Fibroblast of skin of right quadriceps (primary cell): ENCODE data around the gene ALDOC.
A peak's percentile ranks its signal among the peaks of the same experiment; 100 is the strongest.
"Not testable (repeated sequence)": the region's sequence is repeated elsewhere in the genome, so short reads cannot be mapped to it uniquely, and the experiment has no call there.

Experiments used
- DNase-seq: peaks from one replicate; pipeline ENCODE4 v3.0.0-alpha.2; 2013

The ALDOC gene

GRCh38 chr17:28580959-28581358 is 4.3 kb upstream of the ALDOC start:
- DNase-seq, result no peak

DNA sequence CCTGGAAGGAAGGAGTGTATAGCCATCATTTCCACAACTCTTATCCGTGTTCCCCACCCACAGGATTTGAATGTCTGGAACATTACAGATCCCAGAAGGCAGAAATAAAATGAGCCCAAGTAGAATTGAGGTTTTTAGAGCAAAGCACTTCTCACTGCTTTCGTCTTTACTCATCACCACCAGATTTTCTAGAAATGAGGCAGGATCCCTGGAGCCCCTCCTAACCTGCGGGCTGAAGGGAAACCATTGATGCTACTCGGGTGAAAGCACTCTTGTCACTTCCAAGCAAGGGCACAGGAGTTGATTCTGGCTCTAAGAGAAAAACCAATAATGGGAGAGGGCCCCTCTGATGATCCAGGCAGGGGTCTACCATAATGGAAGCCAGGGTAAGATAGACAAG is 2.8 kb upstream of the ALDOC start:
- DNase-seq, result no peak

- no peak for DNase-seq
Observed at GRCh38 chr17:28578246-28579195, 1.8 kb upstream of the ALDOC start.

DNA sequence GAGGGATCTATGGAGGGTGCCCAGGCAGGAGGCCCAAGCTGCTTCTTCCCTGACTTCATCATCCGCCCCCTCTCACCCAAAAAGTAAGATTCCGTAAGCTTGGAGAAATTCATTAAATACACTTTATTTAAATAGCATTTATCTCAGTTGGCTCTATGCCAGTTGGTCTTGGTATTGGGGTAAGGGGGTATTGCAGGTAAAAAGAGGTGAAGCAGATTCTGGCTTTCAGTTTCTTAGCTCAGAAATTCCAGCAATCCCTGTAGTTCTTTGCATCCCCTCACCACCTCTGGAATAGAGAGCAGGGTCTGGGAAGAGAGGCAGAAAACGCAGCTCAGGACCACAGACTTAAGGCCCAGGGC is 750 bp upstream of the ALDOC start:
- DNase-seq, result no peak

- not testable (repeated sequence) for DNase-seq
Observed at GRCh38 chr17:28576016-28576415, 679 bp downstream of the ALDOC start.

DNA sequence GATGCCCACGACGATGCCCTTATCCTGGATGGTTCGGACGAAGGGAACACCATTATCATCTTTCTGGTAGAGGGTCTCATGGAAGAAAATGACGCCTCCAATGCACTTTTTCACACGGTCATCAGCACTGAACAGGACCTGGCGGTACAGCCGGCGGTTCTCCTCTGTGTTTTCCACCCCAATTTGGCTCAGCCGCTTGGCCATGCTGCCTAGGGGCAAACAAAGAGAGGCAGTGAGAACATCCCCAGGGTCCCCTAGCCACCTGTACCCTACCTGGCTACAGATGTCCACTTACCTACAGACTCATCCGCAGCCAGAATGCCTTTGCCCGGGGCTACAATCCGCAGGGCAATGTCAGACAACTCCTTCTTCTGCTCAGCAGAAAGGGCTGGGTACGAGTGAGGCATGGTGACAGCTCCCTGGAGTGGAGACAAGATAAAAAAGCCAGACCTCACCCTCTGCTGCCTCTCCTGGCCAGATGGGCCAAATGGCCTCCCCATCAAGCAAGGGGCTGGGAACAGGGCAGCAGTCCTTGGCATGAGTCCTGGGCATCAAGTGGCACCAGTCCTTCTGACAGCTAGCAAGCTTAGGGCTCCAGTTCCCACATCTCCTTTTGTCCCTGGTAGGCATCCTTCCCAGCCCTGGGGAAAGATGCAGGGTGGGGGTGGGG is 1.4 kb downstream of the ALDOC start:
- no peak for DNase-seq

GRCh38 chr17:28574526-28574925 is 2.2 kb downstream of the ALDOC start:
- no peak for DNase-seq

DNA sequence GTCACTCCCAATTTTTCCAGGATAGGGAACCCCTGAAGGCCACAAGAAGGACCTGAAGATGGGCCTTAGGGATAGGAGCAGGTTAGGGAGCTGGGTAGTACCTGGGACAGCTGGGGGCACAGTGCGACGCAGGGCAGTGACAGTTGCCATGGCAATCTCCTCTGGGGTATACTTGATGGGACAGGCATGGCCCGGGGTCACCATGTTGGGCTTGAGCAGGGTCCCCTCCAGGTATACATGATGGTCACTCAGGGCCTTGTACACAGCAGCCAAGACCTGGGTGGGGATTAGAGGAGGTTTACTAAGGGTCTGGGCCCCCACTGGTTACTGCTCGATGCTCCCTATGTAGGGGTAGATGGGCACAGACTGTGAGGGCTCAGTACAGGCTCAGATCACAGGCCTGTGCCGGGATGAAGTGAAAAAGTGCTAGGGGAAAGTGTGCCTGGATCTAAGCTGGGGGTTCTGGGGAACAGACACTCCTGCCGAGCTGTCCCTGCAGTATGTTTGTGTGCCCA is 2.7 kb downstream of the ALDOC start:
- no peak for DNase-seq

DNA sequence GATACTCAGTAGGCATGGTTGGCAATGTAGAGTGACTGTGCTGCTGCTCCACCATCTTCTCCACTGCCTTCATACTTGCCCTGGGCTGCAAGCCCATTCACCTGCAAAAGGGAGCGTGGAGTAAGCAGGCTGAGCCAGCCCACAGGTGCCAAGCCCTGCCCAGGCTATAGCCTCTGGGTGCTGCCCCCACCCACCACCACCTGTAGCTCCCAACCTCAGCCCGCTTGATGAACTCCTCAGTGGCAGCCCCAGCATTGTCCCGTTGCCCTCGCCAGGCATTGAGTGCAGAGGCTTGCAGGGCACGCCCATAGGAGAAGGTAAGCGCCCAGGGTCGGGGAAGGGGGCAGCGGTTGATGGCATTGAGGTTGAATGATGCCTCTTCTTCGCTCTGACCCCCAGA is 3.2 kb downstream of the ALDOC start:
- DNase-seq, result no peak

DNA sequence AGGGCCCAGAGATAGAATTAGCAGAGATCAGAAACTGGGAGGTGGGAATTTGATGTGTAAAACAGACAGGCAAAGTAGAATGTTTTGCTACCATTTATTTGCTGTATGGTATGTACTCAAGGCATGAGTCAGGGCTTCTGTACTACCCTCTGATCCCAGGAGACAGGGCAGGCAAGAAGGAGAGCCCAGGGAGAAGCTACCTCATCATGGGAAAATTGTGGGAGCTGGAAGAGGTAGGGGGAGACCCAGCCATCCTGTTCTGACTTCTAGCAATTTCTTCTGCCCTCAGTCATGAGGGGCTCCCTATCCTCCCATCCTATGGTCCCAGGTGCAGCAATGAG is 3.7 kb downstream of the ALDOC start:
- no peak for DNase-seq

DNA sequence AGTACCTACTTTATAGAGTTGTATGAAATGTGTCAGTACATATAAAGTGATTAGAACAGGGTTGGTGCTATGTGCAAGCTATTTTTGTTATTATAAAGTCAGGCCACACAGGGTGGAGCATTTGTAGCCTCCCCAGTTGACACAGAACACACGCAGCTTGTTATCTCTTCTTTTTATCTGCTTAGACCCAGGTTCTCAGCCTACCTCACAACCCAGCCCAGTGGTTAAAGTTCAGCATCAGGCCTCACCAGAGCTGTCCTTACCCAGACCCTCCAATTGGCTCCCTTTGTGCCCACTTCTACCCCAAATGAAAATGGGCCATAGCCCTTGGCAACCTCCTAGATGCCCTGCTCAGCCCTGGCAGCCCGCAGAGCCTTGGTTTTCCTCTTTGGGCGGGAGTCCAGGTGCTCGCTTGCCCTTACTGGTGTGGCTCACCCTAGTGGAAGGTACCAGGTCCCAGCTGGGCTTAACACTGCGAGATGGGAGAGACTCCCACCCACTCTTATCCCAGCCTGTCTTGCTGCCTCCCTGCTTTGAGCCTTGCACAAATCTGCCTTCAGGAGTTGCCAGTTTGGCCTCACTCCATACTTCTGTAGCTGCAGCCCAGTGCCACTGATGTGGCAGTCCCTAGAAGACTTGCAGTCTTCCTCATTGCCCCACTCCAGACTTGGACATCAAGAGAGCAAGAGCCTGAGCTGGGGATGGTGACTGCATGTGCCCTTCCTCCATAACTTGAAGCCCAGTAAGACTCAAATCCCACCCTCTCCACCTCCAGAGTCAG is 4.2 kb downstream of the ALDOC start:
- no peak for DNase-seq

DNA sequence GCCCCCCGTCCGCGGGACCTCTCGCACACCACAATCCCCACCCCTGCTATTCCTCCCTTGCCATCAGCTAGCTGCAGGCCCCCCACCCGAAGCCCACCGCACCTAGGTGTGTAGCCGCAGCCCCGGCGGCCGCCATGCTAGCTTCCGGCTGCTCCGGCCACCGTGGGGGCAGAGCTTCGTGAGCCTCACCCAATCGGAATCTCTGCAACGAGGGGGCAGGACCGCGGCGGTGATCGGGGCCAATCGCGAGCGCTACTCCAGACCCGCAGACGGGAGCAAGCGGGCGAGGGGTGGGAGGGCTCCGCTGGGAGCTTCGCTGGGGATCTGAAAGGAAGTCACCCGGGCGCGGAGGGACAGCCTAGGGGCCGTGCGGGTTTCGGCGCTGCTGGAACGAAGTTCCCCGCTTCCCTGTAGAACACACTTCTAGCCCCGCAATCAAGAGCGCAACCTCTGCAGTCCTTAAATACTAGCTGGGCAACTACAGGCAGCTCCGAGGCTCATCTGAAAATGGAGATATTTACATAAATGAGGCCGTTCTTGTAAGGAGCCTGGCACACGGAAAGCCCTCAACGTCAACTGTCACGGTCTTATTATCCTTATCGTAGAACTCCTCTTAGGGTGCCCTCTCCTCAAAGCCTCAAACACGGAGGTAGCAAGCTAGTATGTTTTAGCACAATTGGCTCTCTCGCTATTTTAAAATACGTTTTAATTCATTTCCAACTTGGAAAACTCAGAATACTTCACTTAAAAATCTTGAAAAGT is 5.2 kb downstream of the ALDOC start, which contains the start of gene PIGS:
Gene PIGS (minus strand): TSS at position 164 of the 762 bp plus-strand sequence. CDS start 28 bp downstream, at position 136.
- peak; percentile 87 for DNase-seq

- DNase-seq, result no peak
Observed at GRCh38 chr17:28570716-28571360, 5.9 kb downstream of the ALDOC start.

DNA sequence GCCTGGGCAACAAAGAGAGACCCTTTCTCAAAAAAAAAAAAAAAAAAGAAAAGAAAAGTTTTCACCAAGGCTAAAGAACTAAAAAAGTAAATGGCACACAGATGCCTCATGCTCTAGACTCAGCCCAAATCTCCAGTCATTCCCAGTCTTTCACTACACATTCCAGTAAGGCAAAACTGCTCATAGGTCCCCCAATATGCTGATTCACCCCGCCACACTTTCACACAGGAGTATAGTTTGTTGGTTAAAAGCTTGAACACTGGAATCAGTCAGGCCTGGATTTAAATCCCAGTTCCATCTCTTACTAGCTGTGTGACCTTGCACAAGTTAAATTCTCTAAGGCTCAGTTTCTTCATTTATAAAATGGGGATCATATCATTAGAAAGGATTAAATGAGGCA is 7.2 kb downstream of the ALDOC start:
- no peak for DNase-seq

DNA sequence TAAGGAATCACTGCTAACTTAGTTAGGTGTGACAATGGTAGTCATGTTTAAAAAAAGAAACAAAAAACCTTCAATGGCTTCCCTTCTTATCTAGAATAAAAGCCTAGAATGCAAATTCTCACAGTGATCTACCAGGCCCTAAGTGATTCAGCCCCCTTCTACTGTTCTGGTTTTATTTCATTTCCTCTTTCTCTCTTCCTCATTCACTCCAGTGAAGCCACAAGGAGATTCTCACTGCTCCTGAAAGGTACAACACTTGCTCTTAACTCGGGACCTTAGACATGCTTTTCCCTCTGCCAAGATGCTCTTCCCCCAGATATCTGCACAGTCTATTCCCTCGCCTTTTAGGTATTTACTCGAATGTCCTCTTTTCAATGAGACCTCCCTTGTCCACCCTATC is 9.1 kb downstream of the ALDOC start:
- no peak for DNase-seq

GRCh38 chr17:28563475-28563874 is 13.2 kb downstream of the ALDOC start:
- DNase-seq, result peak; percentile 66

DNA sequence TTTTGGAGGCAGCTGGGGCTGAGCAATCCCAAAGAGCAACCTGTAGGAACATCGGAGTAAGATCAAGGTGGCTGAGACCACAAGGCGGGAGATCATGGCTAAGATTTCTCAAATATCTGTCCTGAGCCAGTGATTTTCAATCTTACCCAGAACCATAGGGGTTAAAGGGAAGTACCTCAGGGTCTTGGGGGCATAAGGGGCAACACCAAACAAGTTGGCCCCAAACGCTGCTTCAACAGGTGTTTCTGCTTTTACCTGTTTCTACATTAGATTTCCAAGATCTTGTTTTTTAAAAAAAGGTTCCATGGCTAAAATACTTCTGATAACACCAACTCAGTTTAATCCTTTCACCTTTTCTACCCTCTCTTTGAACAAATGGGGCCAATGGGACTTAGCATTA is 21.7 kb downstream of the ALDOC start:
- DNase-seq, result no peak

DNA sequence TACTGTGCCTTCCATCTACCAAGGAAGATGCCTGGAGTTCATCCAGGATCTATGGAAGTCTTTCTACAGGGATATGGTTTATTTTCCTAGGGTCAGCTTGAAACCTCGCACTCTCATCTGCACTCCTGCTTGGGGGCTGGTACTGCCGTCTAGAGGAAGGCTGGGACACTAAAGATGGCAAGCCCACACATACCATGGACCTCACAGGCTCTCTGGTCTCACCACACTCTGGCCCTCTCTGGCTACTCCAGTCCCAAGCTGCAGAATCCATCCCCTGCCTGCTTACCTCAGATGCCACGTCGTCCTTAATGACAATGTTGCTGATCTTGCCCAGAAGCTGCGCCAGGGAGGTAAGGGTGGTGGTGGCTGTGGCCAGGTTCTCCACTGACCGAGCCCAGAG is 22.1 kb downstream of the ALDOC start:
- no peak for DNase-seq

GRCh38 chr17:28553000-28553505 is 23.6 kb downstream of the ALDOC start:
- no peak for DNase-seq

DNA sequence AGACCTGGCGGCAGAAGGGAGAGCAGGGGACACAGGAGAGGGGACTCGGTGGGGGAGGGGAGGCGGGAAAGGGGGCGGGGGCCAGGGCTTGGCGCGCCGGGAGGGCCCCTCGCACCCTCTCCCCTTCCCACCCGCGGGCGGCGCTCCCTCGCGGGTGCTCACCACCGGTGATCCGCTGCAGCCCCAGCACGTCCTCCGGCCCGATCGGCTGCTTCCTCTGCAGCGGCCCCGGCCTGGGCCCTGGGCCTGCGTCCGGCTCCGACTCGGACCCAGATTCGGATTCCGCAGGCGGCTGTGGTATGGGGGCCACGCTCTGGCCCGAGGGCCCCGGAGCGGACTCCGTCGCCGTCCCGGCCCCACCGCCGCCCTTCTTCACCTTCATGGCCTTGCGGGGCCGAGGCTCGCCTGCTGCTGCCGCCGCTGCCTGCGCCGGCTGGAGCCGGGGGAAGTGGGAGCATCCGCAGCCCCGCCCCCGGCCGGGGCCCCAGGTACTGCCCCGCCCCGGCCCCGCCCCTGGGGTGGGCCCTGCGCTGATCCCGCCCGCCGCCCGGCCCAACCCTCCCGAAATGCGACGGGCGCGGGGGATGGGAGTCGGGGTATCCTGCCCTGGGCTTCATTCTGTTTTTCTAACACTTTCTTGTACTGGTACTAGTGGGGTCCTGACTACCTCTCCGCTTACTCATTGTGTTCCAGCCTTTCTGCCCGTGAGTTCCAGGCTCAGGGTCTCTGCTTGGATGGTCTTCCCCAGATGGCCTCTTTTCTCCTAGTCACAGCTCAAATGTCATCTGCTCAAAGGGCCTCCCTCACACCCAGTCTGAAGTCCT is 24.3 kb downstream of the ALDOC start, which contains the start of gene UNC119:
Gene UNC119 (minus strand): TSS at position 449 of the 824 bp plus-strand sequence. CDS start 67 bp downstream, at position 382.
- DNase-seq, result peak; percentile 66
